Neural progenitor cell (in vitro differentiated cells): Measurements from ENCODE around the gene ISCA2. TPM values are rescaled to one million over a fixed set of nuclear protein-coding genes. Genes with fewer than 3 reads are reported as not detected.

Source experiments
- DNase-seq: peaks from one replicate; pipeline ENCODE4 v3.0.0-alpha.2; 2016; ENCODE audit warnings: low spot score
- H2AFZ ChIP-seq: fragments of 200-600 bp; sonication (generic); replicated peaks from 2 replicates; pipeline ENCODE4 v1.6.1; 2016; ENCODE audit warnings: antibody characterized with exemption
- H3F3A ChIP-seq: fragments of 200-600 bp; sonication (generic); 2 replicates; pipeline ENCODE4 v1.6.1; 2016; ENCODE audit warnings: antibody characterized with exemption, low read depth
- H3K27ac ChIP-seq: fragments of 200-600 bp; sonication (generic); 2 replicates; pipeline ENCODE4 v1.5.1; 2016; ENCODE audit warnings: mild to moderate bottlenecking
- H3K27me3 ChIP-seq: fragments of 200-600 bp; sonication (generic); 2 replicates; pipeline ENCODE4 v1.6.1; 2016; ENCODE audit warnings: mild to moderate bottlenecking, moderate library complexity
- H3K36me3 ChIP-seq: fragments of 200-600 bp; sonication (generic); 2 replicates; pipeline ENCODE4 v1.5.1; 2016
- H3K4me1 ChIP-seq: fragments of 200-600 bp; sonication (generic); 2 replicates; pipeline ENCODE4 v1.6.1; 2016; ENCODE audit warnings: mixed run types
- H3K4me2 ChIP-seq: fragments of 200-600 bp; sonication (generic); 2 replicates; pipeline ENCODE4 v1.6.1; 2016
- H3K4me3 ChIP-seq: fragments of 200-600 bp; sonication (generic); 2 replicates; pipeline ENCODE4 v1.5.1; 2016
- H3K79me2 ChIP-seq: fragments of 200-600 bp; sonication (generic); 2 replicates; pipeline ENCODE4 v1.6.1; 2016; ENCODE audit warnings: low read depth
- H3K9ac ChIP-seq: fragments of 200-600 bp; sonication (generic); 2 replicates; pipeline ENCODE4 v1.6.1; 2016
- H3K9me3 ChIP-seq: fragments of 200-600 bp; sonication (generic); 2 replicates; pipeline ENCODE4 v1.5.1; 2016; ENCODE audit warnings: low read depth
- H4K20me1 ChIP-seq: fragments of 200-600 bp; sonication (generic); 2 replicates; pipeline ENCODE4 v1.6.1; 2016; ENCODE audit warnings: low read depth
- H3K27ac Mint-ChIP-seq: 3 replicates; pipeline ENCODE4 v1.8.0; 2021; ENCODE audit warnings: mixed read lengths
- H3K27me3 Mint-ChIP-seq: 2 replicates; pipeline ENCODE4 v1.8.0; 2022; ENCODE audit warnings: low read depth, mild to moderate bottlenecking, inconsistent platforms, moderate library complexity, mixed read lengths; ENCODE audit not compliant: insufficient read depth
- H3K36me3 Mint-ChIP-seq: 3 replicates; pipeline ENCODE4 v1.8.0; 2021; ENCODE audit warnings: mixed read lengths
- H3K4me1 Mint-ChIP-seq: 3 replicates; pipeline ENCODE4 v1.8.0; 2021; ENCODE audit warnings: mixed read lengths
- H3K4me3 Mint-ChIP-seq: 3 replicates; pipeline ENCODE4 v1.8.0; 2021; ENCODE audit warnings: mild to moderate bottlenecking, moderate library complexity, mixed read lengths
- H3K9me3 Mint-ChIP-seq: 3 replicates; pipeline ENCODE4 v1.8.0; 2020; ENCODE audit warnings: mixed read lengths
- EZH2 ChIP-seq: fragments of 200-600 bp; sonication (generic); IDR thresholded peaks from 2 replicates; pipeline ENCODE4 v1.6.1; 2017; ENCODE audit warnings: antibody characterized with exemption, mild to moderate bottlenecking, moderate library complexity
- EZH2phosphoT487 ChIP-seq: fragments of 200-600 bp; sonication (generic); IDR thresholded peaks from 2 replicates; pipeline ENCODE4 v1.6.1; 2017; ENCODE audit warnings: antibody characterized with exemption
- total RNA-seq: library from RNA; depleted of rRNA; stranded (reverse); fragments of >200 nt; gene quantifications from 2 replicates; pipeline ENCODE4 v1.2.3, GENCODE V29; 2015; ENCODE audit warnings: low replicate concordance
- TF ChIP-seq, protein P1 (sequence below): fragments of 200-600 bp; sonication (generic); IDR thresholded peaks from 2 replicates; pipeline ENCODE4 v1.5.1; 2017; ENCODE audit warnings: antibody characterized with exemption, mild to moderate bottlenecking

The ISCA2 gene
- total RNA-seq, 1 donor from 2014 or later: 45.5 TPM

DNA sequence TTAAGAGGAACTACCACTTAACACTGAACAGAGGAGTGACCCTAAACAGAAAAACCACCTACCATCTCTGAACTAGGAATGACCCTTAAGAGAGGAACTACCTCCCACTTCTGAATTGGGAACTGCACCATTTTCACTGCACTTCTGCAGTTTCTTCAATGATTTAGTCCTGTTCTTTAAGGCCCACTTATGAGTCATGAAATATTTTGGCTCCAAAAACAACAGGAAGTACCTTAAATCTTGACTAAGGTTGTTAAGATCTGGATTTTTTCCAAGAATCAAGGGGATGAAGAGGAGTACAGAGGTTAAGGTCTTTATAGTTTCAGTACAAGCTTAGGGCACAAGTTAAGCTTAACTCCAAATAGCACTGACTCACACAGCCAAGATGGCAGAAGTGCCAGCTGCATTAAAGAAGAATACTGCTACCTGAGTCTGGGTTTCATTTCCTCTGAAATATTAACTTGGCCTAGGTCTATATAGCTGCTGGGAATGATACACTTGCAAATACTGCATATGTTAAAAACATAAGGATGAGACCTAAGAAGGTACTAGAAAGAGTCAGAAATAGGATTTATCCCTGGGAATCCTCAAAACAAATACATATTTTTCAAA is 4.7 kb upstream of the ISCA2 start:
- Mint-ChIP-seq H3K36me3 (no peaks in the 10 kb centered on the region), H3K4me1 (no peaks in the 10 kb centered on the region), H3K27ac (no peak overlapping the region), H3K27me3 (no peaks in the 10 kb centered on the region), H3K9me3 (no peaks in the 10 kb centered on the region), H3K4me3 (no peak overlapping the region)
- H3K4me1 ChIP-seq: no peaks in the 10 kb centered on the region
- H4K20me1 ChIP-seq: peaks cover 16% of the 10 kb centered on the region
- DNase-seq: no peak
- H3K4me2 ChIP-seq: no peak overlapping the region
- H3K36me3 ChIP-seq: no peaks in the 10 kb centered on the region
- H3K27me3 ChIP-seq: no peaks in the 10 kb centered on the region
- H3K27ac ChIP-seq: no peak overlapping the region
- no peak overlapping the region for H3K9ac ChIP-seq
- no peak for TF ChIP-seq EZH2
- TF ChIP-seq, protein P1, sequence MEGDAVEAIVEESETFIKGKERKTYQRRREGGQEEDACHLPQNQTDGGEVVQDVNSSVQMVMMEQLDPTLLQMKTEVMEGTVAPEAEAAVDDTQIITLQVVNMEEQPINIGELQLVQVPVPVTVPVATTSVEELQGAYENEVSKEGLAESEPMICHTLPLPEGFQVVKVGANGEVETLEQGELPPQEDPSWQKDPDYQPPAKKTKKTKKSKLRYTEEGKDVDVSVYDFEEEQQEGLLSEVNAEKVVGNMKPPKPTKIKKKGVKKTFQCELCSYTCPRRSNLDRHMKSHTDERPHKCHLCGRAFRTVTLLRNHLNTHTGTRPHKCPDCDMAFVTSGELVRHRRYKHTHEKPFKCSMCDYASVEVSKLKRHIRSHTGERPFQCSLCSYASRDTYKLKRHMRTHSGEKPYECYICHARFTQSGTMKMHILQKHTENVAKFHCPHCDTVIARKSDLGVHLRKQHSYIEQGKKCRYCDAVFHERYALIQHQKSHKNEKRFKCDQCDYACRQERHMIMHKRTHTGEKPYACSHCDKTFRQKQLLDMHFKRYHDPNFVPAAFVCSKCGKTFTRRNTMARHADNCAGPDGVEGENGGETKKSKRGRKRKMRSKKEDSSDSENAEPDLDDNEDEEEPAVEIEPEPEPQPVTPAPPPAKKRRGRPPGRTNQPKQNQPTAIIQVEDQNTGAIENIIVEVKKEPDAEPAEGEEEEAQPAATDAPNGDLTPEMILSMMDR: no peak
- no peak overlapping the region for H2AFZ ChIP-seq
- no peak overlapping the region for H3K4me3 ChIP-seq
- peaks cover 56% of the 10 kb centered on the region for H3K79me2 ChIP-seq
- H3F3A ChIP-seq: peaks cover 9% of the 10 kb centered on the region
- H3K9me3 ChIP-seq: no peaks in the 10 kb centered on the region

DNA sequence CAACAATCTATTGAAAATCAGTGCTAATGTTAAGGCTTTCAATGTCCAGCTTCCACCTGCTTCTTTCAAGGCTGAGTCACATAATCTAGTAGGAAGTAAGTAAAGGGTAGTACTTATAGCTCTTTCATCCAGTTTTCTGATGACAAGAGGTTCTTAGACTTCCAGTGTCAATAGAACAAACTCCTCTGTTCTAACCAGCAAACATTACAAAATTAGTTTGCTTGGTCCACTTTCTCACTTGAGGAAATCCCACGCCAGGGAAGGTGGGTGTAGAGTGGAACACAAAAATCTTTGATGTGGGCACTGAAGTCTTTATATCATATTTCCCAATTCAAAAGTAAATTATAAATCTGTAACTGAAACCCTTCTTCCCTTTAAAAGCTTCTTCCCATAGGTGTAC is 3.1 kb upstream of the ISCA2 start:
- Histone ChIP-seq H3K9me3 (no peaks in the 10 kb centered on the region), H3K79me2 (peaks cover 72% of the 10 kb centered on the region), H3K27ac (no peak overlapping the region), H3K27me3 (no peaks in the 10 kb centered on the region), H3K4me1 (peaks cover 9% of the 10 kb centered on the region), H3K36me3 (peaks cover 6% of the 10 kb centered on the region), H3F3A (peaks cover 14% of the 10 kb centered on the region), H2AFZ (no peak overlapping the region), H3K4me3 (no peak overlapping the region), H3K9ac (no peak overlapping the region), H4K20me1 (peaks cover 22% of the 10 kb centered on the region), H3K4me2 (no peak overlapping the region)
- Mint-ChIP-seq H3K27ac (no peak overlapping the region), H3K27me3 (no peaks in the 10 kb centered on the region), H3K4me1 (peaks cover 12% of the 10 kb centered on the region), H3K36me3 (peaks cover 3% of the 10 kb centered on the region), H3K4me3 (no peak overlapping the region), H3K9me3 (no peaks in the 10 kb centered on the region)
- no peak for DNase-seq
- TF ChIP-seq EZH2phosphoT487 (no peak), EZH2 (no peak)
- TF ChIP-seq, protein P1: no peak

DNA sequence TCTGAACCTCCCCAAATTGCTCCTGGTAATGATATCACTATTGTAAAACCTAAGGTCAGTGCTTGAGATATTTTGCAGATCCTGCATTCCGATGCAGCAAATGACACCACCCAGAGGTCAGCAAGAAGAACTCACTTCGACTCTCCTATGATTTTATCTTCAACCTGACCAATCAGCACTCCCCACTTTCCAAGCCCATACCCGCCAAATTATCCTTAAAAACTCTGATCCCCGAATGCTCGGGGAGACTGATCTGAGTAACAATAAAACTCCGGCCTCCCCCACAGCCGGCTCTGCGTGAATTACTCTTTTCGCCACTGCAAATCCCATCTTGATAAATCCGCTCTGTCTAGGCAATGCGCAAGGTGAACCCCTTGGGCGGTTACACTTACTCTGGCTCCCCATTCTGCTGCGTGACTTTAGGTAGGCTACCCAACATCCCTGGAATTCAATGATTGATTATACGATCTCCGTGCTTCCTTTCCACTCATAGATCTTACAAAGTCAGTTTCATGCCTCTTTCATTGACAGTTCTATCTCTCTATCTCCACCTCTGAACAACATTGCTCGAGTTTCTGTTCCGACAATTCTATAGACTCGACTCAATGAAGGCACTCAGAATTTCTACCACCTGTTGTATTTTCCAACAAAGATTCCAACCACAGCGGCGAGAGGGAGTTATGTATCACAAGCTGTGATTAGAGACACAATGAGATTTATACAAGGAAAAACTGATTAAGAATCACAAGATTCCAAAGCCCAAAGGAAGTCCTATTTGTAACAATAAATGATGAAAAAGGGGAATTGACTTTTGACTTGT is 1.4 kb upstream of the ISCA2 start:
- H3K4me1 Mint-ChIP-seq: peaks cover 12% of the 10 kb centered on the region
- Histone ChIP-seq H3K4me2 (peak overlapping the region; percentile 87), H3K79me2 (peaks cover 78% of the 10 kb centered on the region), H3K9ac (peak overlapping the region; percentile 74), H3K27me3 (no peaks in the 10 kb centered on the region), H3K9me3 (no peaks in the 10 kb centered on the region), H3K4me1 (peaks cover 9% of the 10 kb centered on the region), H3K36me3 (peaks cover 14% of the 10 kb centered on the region), H3K27ac (peak overlapping the region; percentile 87), H3K4me3 (peak overlapping the region; percentile 81), H2AFZ (no peak overlapping the region), H4K20me1 (peaks cover 22% of the 10 kb centered on the region), H3F3A (peaks cover 14% of the 10 kb centered on the region)
- DNase-seq: peak; percentile 50
- no peak overlapping the region for H3K4me3 Mint-ChIP-seq
- no peak overlapping the region for H3K27ac Mint-ChIP-seq
- H3K27me3 Mint-ChIP-seq: no peaks in the 10 kb centered on the region
- no peak for TF ChIP-seq EZH2phosphoT487
- TF ChIP-seq, protein P1: peak; percentile 45
- TF ChIP-seq EZH2: peak; percentile 22
- H3K9me3 Mint-ChIP-seq: no peaks in the 10 kb centered on the region
- H3K36me3 Mint-ChIP-seq: peaks cover 5% of the 10 kb centered on the region
